Activated T-helper 9 cell treated with anti-CD3 and anti-CD28 coated beads, Interleukin-2, amount 50 U/mL, for 16 hours (primary cell): ENCODE data around the gene CYB5RL.
"Not testable (repeated sequence)": the region's sequence is repeated elsewhere in the genome, so short reads cannot be mapped to it uniquely, and the experiment has no call there.

Experiments used
- DNase-seq: peaks from one replicate; pipeline ENCODE4 v3.0.0-alpha.2; 2020; ENCODE audit warnings: low read depth

CYB5RL gene

GRCh38 chr1:54186056-54186455, 13.8 kb downstream of the CYB5RL start:
- no peak for DNase-seq

DNA sequence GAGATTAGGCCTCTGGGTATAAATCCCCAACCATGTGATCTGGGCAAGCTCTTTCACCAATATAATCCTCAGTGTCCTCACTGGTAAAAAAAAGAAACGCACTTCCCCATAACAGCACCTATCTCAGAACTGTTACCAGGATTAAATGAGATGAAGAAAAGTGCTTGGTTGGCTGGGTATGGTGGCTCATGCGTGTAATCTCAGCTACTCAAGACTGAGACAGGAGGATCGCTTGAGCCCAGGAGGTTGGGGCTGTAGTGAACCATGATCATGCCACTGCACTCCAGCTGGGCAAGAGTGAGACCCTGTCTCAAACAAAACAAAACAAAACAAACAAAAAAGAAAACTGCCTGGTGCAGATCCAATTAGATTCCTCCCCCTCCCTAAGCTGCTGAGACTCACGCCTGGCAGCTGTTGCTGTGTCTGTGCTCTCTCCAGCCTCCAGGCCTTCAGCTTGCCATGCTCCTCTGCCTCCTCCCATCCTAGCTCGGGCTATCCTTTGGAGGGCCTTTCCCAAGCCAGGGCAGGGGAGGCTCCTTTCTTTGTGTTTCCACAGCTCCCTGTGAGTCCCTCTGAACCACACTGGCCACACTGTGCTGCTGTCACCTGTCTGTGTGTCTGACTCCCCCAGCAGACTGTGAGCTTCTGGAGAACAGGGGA, 19.0 kb downstream of the CYB5RL start:
- DNase-seq = no peak

GRCh38 chr1:54178296-54179070, 21.3 kb downstream of the CYB5RL start:
- DNase-seq = no peak

DNA sequence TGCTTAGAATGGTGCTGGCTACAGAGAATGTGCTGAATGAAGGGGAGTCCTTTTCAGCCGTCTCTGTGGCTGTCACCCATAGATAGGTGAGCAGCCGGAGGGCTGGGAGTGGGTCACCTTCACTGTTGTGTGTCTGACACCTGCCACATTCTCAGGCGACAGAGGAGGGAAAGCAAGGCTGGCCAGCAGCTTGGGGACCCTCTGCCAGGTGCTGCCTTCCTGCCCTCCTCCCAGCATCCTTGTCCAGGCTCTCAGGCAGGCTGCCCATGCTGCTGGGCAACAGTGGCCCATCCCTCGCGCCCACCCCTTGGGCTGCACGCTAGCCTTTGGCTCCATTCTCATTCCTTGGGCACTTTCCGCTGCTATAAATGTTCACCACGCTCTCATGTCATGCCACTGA, 22.1 kb downstream of the CYB5RL start:
- DNase-seq = no peak

- DNase-seq = no peak
Measured at GRCh38 chr1:54176621-54177327, 23.1 kb downstream of the CYB5RL start.

DNA sequence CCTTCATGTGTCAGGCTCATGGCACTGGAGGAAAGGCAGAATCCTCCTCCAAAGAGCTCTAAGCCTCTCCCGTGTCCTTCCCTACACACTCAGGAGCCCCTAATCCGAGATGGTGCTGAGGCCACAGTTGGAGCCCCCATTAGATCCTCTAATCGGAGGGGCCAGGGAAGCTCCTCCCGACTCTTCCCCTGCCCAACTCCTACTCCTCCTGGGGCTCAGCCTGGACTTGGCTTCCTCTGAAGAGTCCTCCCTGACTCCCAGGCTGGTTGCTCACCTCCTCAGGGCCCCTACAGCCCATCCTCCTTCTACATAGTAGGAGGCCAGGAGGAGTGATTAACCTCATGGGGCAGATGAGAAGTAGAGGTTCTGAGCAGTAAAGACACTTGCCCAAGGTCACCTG, 25.7 kb downstream of the CYB5RL start:
- DNase-seq = no peak

- DNase-seq = no peak
Measured at GRCh38 chr1:54173681-54174080, 26.1 kb downstream of the CYB5RL start.

DNA sequence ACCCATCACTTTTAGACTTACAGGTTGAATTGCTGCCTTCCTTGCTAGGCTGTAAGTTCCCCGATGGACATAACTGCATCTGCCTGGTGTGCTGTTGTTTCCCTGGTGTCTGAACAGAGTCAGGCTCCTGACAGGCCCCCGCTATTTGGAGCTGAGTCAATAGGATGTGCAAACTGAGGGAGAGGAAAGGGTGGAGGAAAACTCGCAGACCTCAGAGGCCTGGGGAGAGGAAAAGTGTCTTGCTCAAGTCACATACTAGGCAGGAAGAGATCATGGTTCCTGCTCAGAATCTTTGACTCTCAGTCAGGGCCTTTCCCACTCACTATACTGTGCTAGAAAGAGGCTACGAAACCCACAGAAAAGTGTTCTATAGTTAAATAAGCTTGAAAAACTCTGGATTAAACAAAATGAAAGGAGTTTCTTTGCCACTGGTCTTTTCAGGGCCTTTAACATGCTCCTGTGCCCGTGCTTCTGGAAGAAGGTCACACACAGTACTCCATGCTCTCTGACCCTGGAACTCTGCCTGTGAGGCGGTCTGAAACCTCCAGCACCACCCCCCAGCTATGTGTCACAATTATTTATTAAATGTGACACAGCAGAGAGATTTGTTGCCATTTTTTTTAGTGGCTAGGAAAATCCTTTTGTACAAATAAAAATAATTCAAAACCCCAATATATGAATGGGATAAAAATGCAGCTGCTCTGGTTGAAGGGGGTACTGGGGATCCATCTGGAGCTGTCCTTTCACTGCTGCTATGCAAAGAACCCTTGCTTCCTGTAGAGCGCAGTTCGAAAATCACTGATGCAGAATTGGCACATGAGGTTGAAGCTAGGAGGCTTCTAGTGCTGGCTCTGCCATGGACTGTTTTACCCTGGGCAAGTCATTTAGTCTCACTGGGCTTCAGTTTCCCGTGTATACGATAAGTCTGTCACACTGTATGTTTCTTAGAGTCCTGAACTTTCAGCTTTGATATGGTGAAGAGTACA, 26.9 kb downstream of the CYB5RL start:
- DNase-seq = no peak

DNA sequence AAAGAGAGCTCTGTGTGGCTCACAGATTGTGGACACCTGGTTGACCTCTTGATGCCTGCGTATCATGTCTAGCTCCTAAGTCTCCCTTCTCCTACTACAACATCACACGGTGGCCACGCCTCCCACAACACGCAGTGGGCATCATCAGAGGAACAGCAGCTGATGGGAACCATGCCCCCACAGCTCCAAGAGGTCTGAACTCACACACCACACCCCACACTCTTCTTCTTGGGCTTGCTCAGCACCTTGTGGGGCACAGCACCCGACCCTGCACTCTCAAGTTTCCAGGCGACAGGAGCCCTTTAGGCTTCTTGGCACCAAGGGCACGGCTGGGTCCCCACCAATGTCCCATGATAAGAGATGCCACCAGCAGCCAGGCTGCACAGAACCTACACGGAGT, 28.2 kb downstream of the CYB5RL start:
- DNase-seq = no peak

DNA sequence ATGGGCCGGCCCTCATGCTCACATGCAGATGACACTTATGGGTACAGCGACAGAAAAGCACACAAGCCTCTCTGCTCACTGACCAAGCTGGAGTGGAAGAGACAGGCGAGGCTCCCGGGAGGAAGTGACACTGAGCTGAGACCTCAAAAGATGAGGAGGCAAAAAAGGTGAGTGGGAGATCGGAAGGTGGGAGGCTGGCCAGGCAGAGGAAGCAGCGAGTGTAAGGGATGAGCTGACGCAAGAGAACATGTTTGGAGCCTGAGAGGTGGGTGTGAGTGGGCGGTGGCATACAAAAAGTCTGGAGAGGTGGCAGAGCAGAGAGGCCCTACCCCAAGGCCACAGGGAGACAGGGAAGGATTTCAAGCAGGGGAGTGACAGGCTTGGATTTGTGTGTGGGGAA, 28.8 kb downstream of the CYB5RL start:
- no peak for DNase-seq

- DNase-seq = no peak
Measured at GRCh38 chr1:54169068-54169467, 30.8 kb downstream of the CYB5RL start.

DNA sequence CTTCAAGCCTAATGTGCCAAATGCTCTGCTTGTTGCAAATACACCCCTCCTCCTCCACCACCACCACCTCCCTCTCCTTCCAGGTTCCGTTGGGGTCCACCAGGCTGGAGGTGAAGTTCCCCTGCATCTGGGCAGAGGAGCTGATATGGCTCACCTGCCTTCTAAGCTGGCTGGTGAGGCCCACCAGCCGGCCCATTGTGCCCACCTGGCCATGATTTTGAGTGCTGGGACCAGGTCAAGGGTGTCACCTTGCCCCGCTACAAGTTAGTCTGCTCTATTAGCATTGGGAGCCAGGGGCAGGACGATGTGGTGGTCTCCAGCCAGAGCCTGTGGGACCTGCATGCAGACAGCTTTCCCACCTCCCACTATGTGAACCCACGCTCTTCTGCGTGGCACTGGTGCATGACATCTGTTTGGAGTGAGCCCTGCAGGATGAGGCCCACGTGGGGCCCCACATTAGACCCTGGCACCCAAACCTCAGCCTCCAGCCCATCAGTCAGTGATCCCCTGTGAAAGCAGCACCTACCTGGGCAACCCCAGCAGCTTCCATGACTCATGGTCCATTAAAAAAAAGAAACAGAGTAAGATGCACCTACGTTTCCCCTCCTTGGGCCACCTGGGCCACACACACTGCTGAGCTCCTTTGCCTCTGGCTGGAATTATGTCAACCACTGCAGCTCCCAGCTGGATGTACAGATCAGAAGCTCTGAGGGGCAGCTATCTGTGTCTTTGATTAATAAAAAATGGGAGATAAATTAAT, 31.4 kb downstream of the CYB5RL start:
- DNase-seq = no peak

- DNase-seq = no peak
Measured at GRCh38 chr1:54167422-54168139, 32.2 kb downstream of the CYB5RL start.

- not testable (repeated sequence) for DNase-seq
Measured at GRCh38 chr1:54166357-54166756, 33.5 kb downstream of the CYB5RL start.

GRCh38 chr1:54165146-54165545, 34.7 kb downstream of the CYB5RL start:
- DNase-seq = no peak

DNA sequence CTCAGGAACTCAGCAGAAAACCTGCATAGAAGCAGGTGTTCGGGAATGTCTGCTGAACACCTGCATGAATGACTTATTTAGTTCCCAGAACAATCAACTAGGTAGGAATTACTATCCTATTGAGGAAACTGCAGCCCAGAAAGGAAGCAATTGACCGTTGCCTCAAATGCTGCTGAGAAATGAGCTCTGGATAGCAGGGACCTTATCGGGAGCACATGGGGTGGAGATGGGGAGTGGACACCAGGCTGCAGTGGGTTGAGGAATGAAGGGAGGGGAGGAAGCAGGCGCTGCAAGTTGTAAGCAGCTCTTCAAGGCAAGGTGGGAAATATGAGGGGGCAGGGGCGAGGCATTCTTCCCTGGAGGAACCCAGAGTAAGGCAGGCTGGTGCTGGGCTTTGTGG, 36.3 kb downstream of the CYB5RL start:
- no peak for DNase-seq

DNA sequence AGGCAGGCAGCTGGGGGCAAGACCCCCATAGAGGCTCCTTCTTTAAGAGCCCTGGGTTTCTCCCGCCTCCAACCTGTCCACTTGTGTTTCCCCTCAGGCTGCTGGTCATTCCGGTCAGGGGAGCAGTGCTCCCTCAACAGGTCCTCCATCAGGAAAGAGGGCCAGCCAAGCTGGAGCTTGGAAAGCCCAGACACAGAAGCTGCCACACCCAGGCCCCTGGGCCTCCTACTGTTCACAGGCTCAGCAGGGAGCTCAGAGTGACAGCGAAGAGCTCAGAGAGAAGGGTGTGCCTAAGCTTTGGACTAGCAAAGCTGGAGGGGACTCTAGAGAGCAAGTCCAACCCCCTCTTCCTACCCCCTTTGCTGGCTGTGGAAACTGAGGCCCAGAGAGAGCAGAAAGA, 36.8 kb downstream of the CYB5RL start:
- DNase-seq = no peak

DNA sequence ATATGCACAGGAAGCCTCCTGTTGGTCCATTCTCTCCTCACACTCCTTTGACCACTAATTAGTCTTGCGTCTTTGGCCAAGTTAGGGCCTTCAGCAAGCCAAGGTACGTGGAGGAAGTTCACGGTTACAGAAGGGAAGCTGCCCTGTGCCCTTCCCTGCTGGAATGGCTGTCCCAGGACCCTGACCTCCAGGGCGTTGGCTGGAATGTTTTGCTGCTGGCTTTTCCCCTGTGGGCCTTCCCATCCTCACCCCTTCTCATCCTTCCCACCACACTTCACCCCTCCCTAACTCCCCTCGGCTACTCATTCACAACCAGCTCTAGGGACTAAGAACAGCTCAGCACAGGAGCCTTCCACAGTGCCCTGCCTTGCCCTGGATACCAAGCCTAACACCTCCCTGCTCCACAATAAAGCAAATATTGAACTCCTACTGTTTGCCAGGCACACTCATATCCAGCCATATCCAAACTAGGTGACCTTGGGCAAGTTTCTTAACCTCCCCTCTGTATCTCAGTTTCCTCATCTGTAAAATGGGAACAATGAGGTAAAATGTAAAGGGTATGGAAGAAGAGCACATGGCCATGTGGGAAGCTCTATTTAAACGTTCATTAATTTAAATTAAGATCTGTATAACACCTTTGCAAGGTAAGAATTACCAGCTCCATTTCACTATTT, 38.2 kb downstream of the CYB5RL start:
- DNase-seq = no peak

GRCh38 chr1:54160351-54160750, 39.5 kb downstream of the CYB5RL start:
- DNase-seq = no peak

DNA sequence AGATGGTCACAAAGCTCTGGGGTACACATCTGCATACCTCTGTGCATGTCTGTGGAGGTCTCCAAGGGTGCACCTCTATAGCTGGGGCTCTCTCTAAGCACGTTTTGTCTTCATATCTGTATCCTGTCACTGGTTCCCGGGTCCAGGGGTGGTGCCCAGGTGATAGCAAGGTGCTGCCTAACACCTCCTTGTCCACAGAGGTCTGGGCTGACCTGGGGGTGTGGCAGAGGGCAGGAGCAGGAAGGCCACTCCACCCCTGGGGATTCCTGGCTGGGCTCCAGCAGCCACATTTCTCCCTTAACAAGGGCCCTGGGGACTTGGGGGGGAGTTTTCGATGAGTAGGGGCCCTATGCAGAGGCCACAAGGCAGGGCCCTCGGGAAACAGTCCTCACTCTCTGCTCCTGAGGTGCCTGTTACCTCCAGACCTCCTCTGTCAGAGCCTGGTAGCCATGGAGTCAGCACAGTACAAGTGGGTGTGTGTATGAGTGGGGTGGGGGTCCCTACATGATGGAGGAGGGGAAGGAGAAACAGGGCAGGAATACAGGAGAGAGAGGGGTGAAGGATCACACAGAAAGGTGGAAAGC, 40.0 kb downstream of the CYB5RL start:
- DNase-seq = no peak
